Stimulated activated CD8-positive, alpha-beta memory T cell treated with anti-CD3 and anti-CD28 coated beads, Interleukin-4, amount 100 ng/mL, for 24 hours (primary cell): ENCODE measurements around the gene RPL21.
"Not testable (repeated sequence)": the region's sequence is repeated elsewhere in the genome, so short reads cannot be mapped to it uniquely, and the experiment has no call there.

Experiments used
- DNase-seq: peaks from one replicate; pipeline ENCODE4 v3.0.0-alpha.2; 2020; ENCODE audit warnings: low read depth

Gene RPL21

GRCh38 chr13:27251166-27252091, at the start of gene RPL21:
Gene RPL21, plus strand, starts transcription at chr13:27251558. Its CDS starts 2,219 bp downstream, at chr13:27253777.
- peak; percentile 82 for DNase-seq

GRCh38 chr13:27201661-27202060, 49.7 kb upstream of the RPL21 start:
- no peak for DNase-seq

- no peak for DNase-seq
Observed at GRCh38 chr13:27203186-27203585, 48.2 kb upstream of the RPL21 start.

GRCh38 chr13:27203854-27204253, 47.5 kb upstream of the RPL21 start:
- DNase-seq, result no peak

GRCh38 chr13:27208514-27208913, 42.8 kb upstream of the RPL21 start:
- no peak for DNase-seq

- no peak for DNase-seq
Observed at GRCh38 chr13:27211271-27211670, 40.1 kb upstream of the RPL21 start.

- no peak for DNase-seq
Observed at GRCh38 chr13:27211771-27212364, 39.5 kb upstream of the RPL21 start.

- DNase-seq, result not testable (repeated sequence)
Observed at GRCh38 chr13:27213386-27213785, 38.0 kb upstream of the RPL21 start.

GRCh38 chr13:27217791-27218190, 33.6 kb upstream of the RPL21 start:
- not testable (repeated sequence) for DNase-seq

- not testable (repeated sequence) for DNase-seq
Observed at GRCh38 chr13:27218861-27219260, 32.5 kb upstream of the RPL21 start.

- DNase-seq, result no peak
Observed at GRCh38 chr13:27219611-27220010, 31.7 kb upstream of the RPL21 start.

GRCh38 chr13:27222100-27222499, 29.3 kb upstream of the RPL21 start:
- DNase-seq, result not testable (repeated sequence)

GRCh38 chr13:27226991-27227390, 24.4 kb upstream of the RPL21 start:
- DNase-seq, result no peak

- DNase-seq, result no peak
Observed at GRCh38 chr13:27228131-27228530, 23.2 kb upstream of the RPL21 start.

GRCh38 chr13:27229642-27230041, 21.7 kb upstream of the RPL21 start:
- no peak for DNase-seq

- DNase-seq, result no peak
Observed at GRCh38 chr13:27233964-27234363, 17.4 kb upstream of the RPL21 start.

GRCh38 chr13:27236478-27236877, 14.9 kb upstream of the RPL21 start:
- no peak for DNase-seq

- no peak for DNase-seq
Observed at GRCh38 chr13:27242702-27243101, 8.7 kb upstream of the RPL21 start.

- no peak for DNase-seq
Observed at GRCh38 chr13:27245610-27246009, 5.7 kb upstream of the RPL21 start.

- DNase-seq, result no peak
Observed at GRCh38 chr13:27250833-27251165, 559 bp upstream of the RPL21 start.

GRCh38 chr13:27252467-27252866, 1.1 kb downstream of the RPL21 start:
- no peak for DNase-seq

GRCh38 chr13:27257233-27257568, 5.8 kb downstream of the RPL21 start:
- no peak for DNase-seq

GRCh38 chr13:27257648-27258253, 6.4 kb downstream of the RPL21 start:
- DNase-seq, result no peak
